Tibial nerve (tissue), 4 donors: Measurements from ENCODE around the gene SHC1. TPM values are rescaled to one million over a fixed set of nuclear protein-coding genes. Genes with fewer than 3 reads are reported as not detected.
"Not testable (repeated sequence)": the region's sequence is repeated elsewhere in the genome, so short reads cannot be mapped to it uniquely, and the experiment has no call there.

ENCODE experiments used
- DNase-seq, 2 donors: peaks; one replicate each; pipeline ENCODE4 v3.0.0-alpha.2; 2019; ENCODE audit warnings: low spot score in 2 of 2
- H3K27ac ChIP-seq, 4 donors: fragments of 200-600 bp; sonication (generic) in 3 of 4; one replicate each; pipeline ENCODE4 v1.5.1; 2017 to 2019; ENCODE audit warnings: mild to moderate bottlenecking in 1 of 4
- H3K27me3 ChIP-seq, 2 donors: fragments of 200-600 bp; sonication (generic) in 1 of 2; one replicate each; pipeline versions ENCODE4 v1.5.1 to v1.6.0; 2017 to 2019
- H3K36me3 ChIP-seq, 3 donors: fragments of 200-600 bp; sonication (generic); one replicate each; pipeline ENCODE4 v1.5.1; 2018 to 2019
- H3K4me1 ChIP-seq, 4 donors: fragments of 200-600 bp; sonication (generic) in 3 of 4; one replicate each; pipeline ENCODE4 v1.5.1; 2017 to 2019
- H3K4me3 ChIP-seq, 4 donors: fragments of 200-600 bp; sonication (generic) in 3 of 4; one replicate each; pipeline ENCODE4 v1.5.1; 2017 to 2019; ENCODE audit warnings: mild to moderate bottlenecking in 1 of 4, moderate library complexity in 1 of 4
- H3K9me3 ChIP-seq, 4 donors: fragments of 200-600 bp; sonication (generic) in 3 of 4; one replicate each; pipeline ENCODE4 v1.5.1; 2017 to 2019
- EP300 ChIP-seq, 2 donors: sonication (generic); formaldehyde crosslinking; IDR thresholded peaks; one replicate each; pipeline ENCODE4 v1.6.1; 2017; ENCODE audit warnings: antibody characterized with exemption in 2 of 2, mild to moderate bottlenecking in 1 of 2
- POLR2A ChIP-seq, 2 donors: fragments of 450-650 bp; IDR thresholded peaks; one replicate each; pipeline ENCODE4 v1.6.1; 2017; ENCODE audit warnings: antibody characterized with exemption in 2 of 2, mild to moderate bottlenecking in 2 of 2, moderate library complexity in 2 of 2
- WGBS, 2 donors: methylation state at CpG; one replicate each; pipeline ENCODE4 v1.1.5; 2018; 5-methylcytosine and 5-hydroxymethylcytosine counted together
- total RNA-seq, 4 donors: library from RNA; depleted of rRNA; stranded (reverse); fragments of >200 nt; gene quantifications; one replicate each; pipeline ENCODE4 v1.1.0, GENCODE V29; 2016
- TF ChIP-seq, protein P1 (sequence below), 5 experiments: fragments of 200-600 bp in 3 of 5; fragments of 450-650 bp in 2 of 5; sonication (generic) in 3 of 5; IDR thresholded peaks; one replicate each; pipeline ENCODE4 v1.5.1; 2016 to 2019; ENCODE audit warnings: antibody characterized with exemption in 5 of 5, mild to moderate bottlenecking in 3 of 5, moderate library complexity in 2 of 5

Gene SHC1
- total RNA-seq, 4 donors from 2014 or later, result 82.9 to 168 (median 101) TPM

DNA sequence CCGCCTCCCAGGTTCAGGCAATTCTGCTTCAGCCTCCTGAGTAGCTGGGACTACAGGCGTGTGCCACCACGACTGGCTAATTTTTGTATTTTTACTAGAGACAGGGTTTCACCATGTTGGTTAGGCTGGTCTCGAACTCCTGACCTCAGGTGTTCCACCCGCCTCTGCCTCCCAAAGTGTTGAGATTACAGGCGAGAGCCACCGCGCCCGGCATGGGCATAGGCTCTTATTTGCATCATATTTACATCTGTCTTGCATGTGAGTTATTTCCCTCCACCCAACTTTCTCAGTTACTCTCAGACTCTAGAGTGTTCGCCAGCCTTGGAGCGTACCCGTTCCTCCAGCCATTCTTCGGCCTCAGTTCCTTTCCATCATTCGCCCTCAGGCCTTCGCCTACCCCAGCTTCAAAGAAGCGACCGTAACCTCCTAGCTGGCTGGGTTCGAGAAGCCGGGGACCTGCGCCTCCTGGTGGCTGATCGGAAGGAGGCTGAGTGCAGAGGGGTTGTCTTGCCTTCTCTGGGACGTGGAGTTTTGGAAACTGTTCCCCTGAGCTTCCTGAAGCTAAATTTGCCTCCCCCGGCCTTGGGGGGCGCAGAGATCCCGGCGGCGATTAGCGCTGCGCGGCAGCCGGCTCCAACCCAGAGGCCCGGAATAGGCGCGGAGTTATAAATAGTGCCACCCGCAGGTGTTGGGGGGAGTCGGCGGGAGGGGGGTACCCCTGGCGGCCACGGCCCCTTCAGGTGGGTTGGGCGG is 28.4 kb upstream of the SHC1 start:
- peaks cover 0 to 38% (median 14%) of the 10 kb centered on the region in 4 donors for H3K4me1 ChIP-seq

DNA sequence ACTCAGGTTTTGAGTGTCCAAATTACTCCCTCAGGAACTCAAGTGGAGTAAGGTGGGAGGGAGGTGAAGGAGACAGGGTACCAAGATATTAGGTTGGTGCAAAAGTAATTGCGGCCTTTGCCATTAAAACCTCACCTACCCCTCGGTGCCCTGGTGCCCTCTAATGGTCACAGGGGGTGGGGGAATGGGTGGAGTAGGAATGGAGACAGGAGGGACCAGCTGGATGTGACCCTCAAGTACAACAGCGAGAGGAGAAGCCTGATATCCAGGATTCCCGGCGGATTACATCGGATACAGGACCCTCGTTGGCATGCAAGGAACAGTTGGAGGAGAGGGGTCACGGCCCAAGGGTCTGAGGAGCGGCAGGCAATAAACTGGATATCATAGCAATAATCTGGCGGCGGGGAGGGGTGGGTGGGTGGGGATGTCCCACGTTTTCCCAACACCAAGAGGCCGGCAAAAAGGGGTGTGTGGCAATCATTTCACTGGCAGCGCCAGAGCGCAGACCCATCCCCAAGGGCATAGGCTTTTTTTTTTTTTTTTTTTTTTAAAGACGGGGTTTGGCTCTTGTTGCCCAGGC is 27.7 kb upstream of the SHC1 start:
- no peak for DNase-seq
- no peak overlapping the region for H3K4me3 ChIP-seq
- no peaks in the 10 kb centered on the region for H3K27me3 ChIP-seq
- 74 to 76% methylated on average over 16 of the region's 16 CpGs for whole genome bisulfite sequencing, 2 donors
- TF ChIP-seq EP300 (IDR thresholded peaks at IDR 0.05) (no peak), POLR2A (IDR thresholded peaks at IDR 0.05) (no peak)
- TF ChIP-seq, protein P1, sequence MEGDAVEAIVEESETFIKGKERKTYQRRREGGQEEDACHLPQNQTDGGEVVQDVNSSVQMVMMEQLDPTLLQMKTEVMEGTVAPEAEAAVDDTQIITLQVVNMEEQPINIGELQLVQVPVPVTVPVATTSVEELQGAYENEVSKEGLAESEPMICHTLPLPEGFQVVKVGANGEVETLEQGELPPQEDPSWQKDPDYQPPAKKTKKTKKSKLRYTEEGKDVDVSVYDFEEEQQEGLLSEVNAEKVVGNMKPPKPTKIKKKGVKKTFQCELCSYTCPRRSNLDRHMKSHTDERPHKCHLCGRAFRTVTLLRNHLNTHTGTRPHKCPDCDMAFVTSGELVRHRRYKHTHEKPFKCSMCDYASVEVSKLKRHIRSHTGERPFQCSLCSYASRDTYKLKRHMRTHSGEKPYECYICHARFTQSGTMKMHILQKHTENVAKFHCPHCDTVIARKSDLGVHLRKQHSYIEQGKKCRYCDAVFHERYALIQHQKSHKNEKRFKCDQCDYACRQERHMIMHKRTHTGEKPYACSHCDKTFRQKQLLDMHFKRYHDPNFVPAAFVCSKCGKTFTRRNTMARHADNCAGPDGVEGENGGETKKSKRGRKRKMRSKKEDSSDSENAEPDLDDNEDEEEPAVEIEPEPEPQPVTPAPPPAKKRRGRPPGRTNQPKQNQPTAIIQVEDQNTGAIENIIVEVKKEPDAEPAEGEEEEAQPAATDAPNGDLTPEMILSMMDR (IDR thresholded peaks at IDR 0.05), result no peak
- H3K36me3 ChIP-seq, result peaks cover 0 to 3% (median 0%) of the 10 kb centered on the region in 3 donors
- H3K4me1 ChIP-seq, result peaks cover 0 to 36% (median 13%) of the 10 kb centered on the region in 4 donors
- H3K27ac ChIP-seq, result no peak overlapping the region
- H3K9me3 ChIP-seq, result no peaks in the 10 kb centered on the region

More for the DNA sequence above, 28.4 kb upstream of the SHC1 start:
- no peaks in the 10 kb centered on the region for H3K27me3 ChIP-seq
- TF ChIP-seq, protein P1 (IDR thresholded peaks at IDR 0.05), result peak; percentile 66 to 87 (median 87)
- TF ChIP-seq POLR2A (IDR thresholded peaks at IDR 0.05), result no peak
- TF ChIP-seq EP300 (IDR thresholded peaks at IDR 0.05), result peak in 1 of 2 donors; percentile 38
- DNase-seq, result no peak
- whole genome bisulfite sequencing, 2 donors, result 15% methylated on average over 37 to 38 of the region's 40 CpGs
- H3K4me3 ChIP-seq, result peak overlapping the region; percentile 58 to 94 (median 78)
- H3K36me3 ChIP-seq, result no peaks in the 10 kb centered on the region
- peak overlapping the region; percentile 88 to 99 (median 98) for H3K27ac ChIP-seq
- H3K9me3 ChIP-seq, result no peaks in the 10 kb centered on the region

DNA sequence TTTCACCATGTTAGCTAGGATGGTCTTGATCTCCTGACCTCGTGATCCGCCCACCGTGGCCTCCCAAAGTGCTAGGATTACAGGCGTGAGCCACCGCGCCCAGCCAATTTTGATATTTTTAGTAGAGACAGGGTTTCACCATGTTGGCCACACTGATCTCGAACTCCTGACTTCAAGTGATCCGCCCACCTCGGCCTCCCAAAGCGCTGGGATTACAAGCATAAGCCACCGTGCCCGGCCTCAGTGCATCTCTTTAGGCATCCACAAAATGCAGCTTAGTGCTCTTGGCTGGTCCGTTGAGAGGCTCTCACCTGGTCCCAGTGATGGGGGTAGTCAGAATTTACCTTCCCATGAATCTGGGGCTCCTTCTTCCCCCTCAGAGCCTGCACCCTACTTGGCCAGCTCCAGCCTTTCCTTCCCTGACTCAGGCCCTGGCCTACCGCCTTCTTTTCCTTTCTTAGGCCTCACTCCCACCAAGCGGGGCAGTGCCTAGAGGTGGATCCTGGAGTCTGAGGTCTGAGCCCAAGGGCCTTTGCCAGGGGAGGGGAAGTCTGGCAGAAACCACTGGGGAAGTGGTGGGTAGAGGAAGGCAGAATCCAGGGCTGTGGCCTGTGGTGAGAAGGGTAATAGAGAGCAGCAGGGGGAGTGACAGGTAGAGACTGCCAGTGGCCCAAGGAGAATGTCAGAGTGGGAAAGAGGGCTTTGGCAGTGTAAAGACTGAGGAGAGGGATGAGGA is 26.6 kb upstream of the SHC1 start:
- H3K27me3 ChIP-seq, result no peaks in the 10 kb centered on the region
- H3K9me3 ChIP-seq, result no peaks in the 10 kb centered on the region
- H3K4me1 ChIP-seq, result peaks cover 0 to 36% (median 13%) of the 10 kb centered on the region in 4 donors
- no peak overlapping the region for H3K27ac ChIP-seq
- peaks cover 0 to 15% (median 0%) of the 10 kb centered on the region in 3 donors for H3K36me3 ChIP-seq
- WGBS, 2 donors, result 78 to 84% methylated on average over 15 of the region's 15 CpGs
- TF ChIP-seq EP300 (IDR thresholded peaks at IDR 0.05) (no peak), POLR2A (IDR thresholded peaks at IDR 0.05) (no peak)
- TF ChIP-seq, protein P1 (IDR thresholded peaks at IDR 0.05), result no peak
- DNase-seq, result no peak
- H3K4me3 ChIP-seq, result no peak overlapping the region

DNA sequence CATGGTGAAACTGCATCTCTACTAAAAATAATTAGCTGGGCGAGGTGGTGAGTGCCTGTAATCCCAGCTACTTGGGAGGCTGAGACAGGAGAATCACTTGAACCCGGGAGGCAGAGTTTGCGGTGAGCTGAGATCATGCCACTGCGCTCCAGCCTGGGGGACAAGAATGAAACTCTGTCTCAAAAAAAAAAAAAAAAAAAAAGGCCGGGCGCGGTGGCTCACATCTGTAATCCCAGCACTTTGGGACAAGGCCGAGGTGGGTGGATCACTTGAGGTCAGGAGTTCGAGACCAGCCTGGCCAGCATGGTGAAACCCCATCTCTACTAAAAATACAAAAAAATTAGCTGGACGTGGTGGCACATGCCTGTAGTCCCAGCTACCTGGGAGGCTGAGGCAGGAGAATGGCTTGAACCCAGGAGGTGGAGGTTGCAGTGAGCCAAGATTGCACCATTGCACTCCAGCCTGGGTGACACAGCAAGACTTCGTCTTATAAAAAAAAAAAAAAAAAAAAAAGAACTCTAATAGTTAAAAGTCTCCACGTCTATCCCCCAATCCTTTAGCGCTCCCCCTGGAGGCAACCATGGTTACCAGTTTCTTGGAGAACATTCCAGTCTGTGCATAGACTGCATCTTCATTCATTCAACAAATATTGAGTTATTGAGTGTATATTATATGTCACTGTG is 24.9 kb upstream of the SHC1 start:
- H3K27me3 ChIP-seq, DNase-seq, H3K27ac ChIP-seq, H3K9me3 ChIP-seq, H3K4me3 ChIP-seq: not testable (repeated sequence)
- TF ChIP-seq, protein P1 (IDR thresholded peaks at IDR 0.05), result peak; percentile 11 to 41 (median 31)
- peaks cover 0 to 30% (median 0%) of the 10 kb centered on the region in 3 donors for H3K36me3 ChIP-seq
- H3K4me1 ChIP-seq, result peaks cover 0 to 36% (median 13%) of the 10 kb centered on the region in 4 donors
- 54 to 59% methylated on average over 13 of the region's 13 CpGs for WGBS, 2 donors
